HepG2 (cell line): ENCODE data around the gene CYBC1. TPM values are rescaled to one million over a fixed set of nuclear protein-coding genes. Genes with fewer than 3 reads are reported as not detected.

Experiments used
- BRF2 ChIP-seq: sonication (generic); formaldehyde crosslinking; IDR thresholded peaks from 2 replicates; pipeline ENCODE4 v1.8.1; 2022; ENCODE audit warnings: mild to moderate bottlenecking, missing genetic modification reagents
- E2F5 ChIP-seq: sonication (generic); formaldehyde crosslinking; conservative IDR thresholded peaks from 2 replicates; pipeline ENCODE4 v1.4.0; 2020; ENCODE audit warnings: missing genetic modification reagents
- ISX ChIP-seq: sonication (generic); formaldehyde crosslinking; conservative IDR thresholded peaks from 2 replicates; pipeline ENCODE4 v1.5.0; 2020; ENCODE audit warnings: missing genetic modification reagents
- KLF11 ChIP-seq: IDR thresholded peaks from 2 replicates; pipeline ENCODE4 v1.6.1; 2016; ENCODE audit warnings: missing compliant biosample characterization
- MAFF ChIP-seq: IDR thresholded peaks from 2 replicates; pipeline ENCODE4 v1.6.1; 2011; ENCODE audit warnings: low read depth, low read length, improper control_type of control experiment
- MTF1 ChIP-seq: sonication (generic); formaldehyde crosslinking; IDR thresholded peaks from 2 replicates; pipeline ENCODE4 v1.5.0; 2020; ENCODE audit warnings: missing genetic modification reagents
- NFE2L2 ChIP-seq: fragments of 150-350 bp; IDR thresholded peaks from 2 replicates; pipeline ENCODE4 v1.6.1; 2014; ENCODE audit warnings: low read length
- PITX1 ChIP-seq: sonication (generic); formaldehyde crosslinking; IDR thresholded peaks from 2 replicates; pipeline ENCODE4 v1.5.1; 2020; ENCODE audit warnings: mild to moderate bottlenecking, missing genetic modification reagents
- RFX5 ChIP-seq: IDR thresholded peaks from 2 replicates; pipeline ENCODE4 v1.6.1; 2011; ENCODE audit warnings: low read depth, low read length, improper control_type of control experiment
- SYNCRIP ChIP-seq: fragments of 200-400 bp; formaldehyde crosslinking; IDR thresholded peaks from 2 replicates; pipeline ENCODE4 v1.6.1; 2018; ENCODE audit warnings: mild to moderate bottlenecking, low read depth, low read length; ENCODE audit not compliant: insufficient read depth
- XBP1 ChIP-seq: sonication (generic); formaldehyde crosslinking; IDR thresholded peaks from 2 replicates; pipeline ENCODE4 v1.5.0; 2020; ENCODE audit warnings: missing genetic modification reagents
- ZHX2 ChIP-seq, 2 experiments: sonication (generic) in 1 of 2; formaldehyde crosslinking in 1 of 2; IDR thresholded peaks; 2 replicates each; pipeline versions ENCODE4 v1.6.1 to v1.9.0; 2014 to 2022; ENCODE audit warnings: antibody characterized with exemption in 1 of 2, borderline replicate concordance in 1 of 2, inconsistent platforms in 1 of 2, low read depth in 1 of 2, missing genetic modification reagents in 1 of 2
- ZNF101 ChIP-seq: sonication (generic); formaldehyde crosslinking; IDR thresholded peaks from 2 replicates; pipeline ENCODE4 v1.4.0; 2020; ENCODE audit warnings: mild to moderate bottlenecking, low read depth, missing genetic modification reagents, borderline replicate concordance
- ZNF136 ChIP-seq: sonication (generic); formaldehyde crosslinking; IDR thresholded peaks from 2 replicates; pipeline ENCODE4 v1.8.1; 2022; ENCODE audit warnings: low read depth, mild to moderate bottlenecking, moderate library complexity, missing genetic modification reagents
- ZNF282 ChIP-seq: fragments of 450-650 bp; IDR thresholded peaks from 2 replicates; pipeline ENCODE4 v1.6.1; 2018; ENCODE audit not compliant: partially characterized antibody
- ZNF337 ChIP-seq: sonication (generic); formaldehyde crosslinking; IDR thresholded peaks from 2 replicates; pipeline ENCODE4 v1.5.1; 2020; ENCODE audit warnings: missing genetic modification reagents, low read depth, mild to moderate bottlenecking, borderline replicate concordance
- ZNF33B ChIP-seq: sonication (generic); formaldehyde crosslinking; IDR thresholded peaks from 2 replicates; pipeline ENCODE4 v1.5.1; 2020; ENCODE audit warnings: mild to moderate bottlenecking, missing genetic modification reagents
- ZNF430 ChIP-seq: sonication (generic); formaldehyde crosslinking; IDR thresholded peaks from 2 replicates; pipeline ENCODE4 v1.9.0; 2021; ENCODE audit warnings: mild to moderate bottlenecking, missing genetic modification reagents
- ZNF549 ChIP-seq: sonication (generic); formaldehyde crosslinking; IDR thresholded peaks from 2 replicates; pipeline ENCODE4 v1.5.0; 2020; ENCODE audit warnings: missing genetic modification reagents
- ZNF678 ChIP-seq: sonication (generic); formaldehyde crosslinking; IDR thresholded peaks from 2 replicates; pipeline ENCODE4 v1.4.0; 2020; ENCODE audit warnings: mild to moderate bottlenecking, missing genetic modification reagents
- polyA plus RNA-seq, 8 experiments: library from polyadenylated mRNA; depleted of rRNA in 3 of 8; stranded (reverse) in 7 of 8; unstranded in 1 of 8; fragments of >200 nt; fragmentation: Illumina TruSeq in 4 of 8; extraction: Trizol in 4 of 8; gene quantifications; 2 replicates each; pipeline versions ENCODE4 v1.2.1 to v1.2.3, GENCODE V29; 2011 to 2016; ENCODE audit warnings: low read depth in 4 of 8, missing spikeins in 1 of 8, mixed read lengths in 1 of 8; ENCODE audit not compliant: insufficient read depth in 1 of 8
- total RNA-seq, 5 experiments: library from RNA; depleted of rRNA; stranded (reverse); fragments of >200 nt; fragmentation: Illumina TruSeq; extraction: Trizol; gene quantifications; 2 replicates each; pipeline ENCODE4 v1.2.3, GENCODE V29; 2016; ENCODE audit warnings: low read depth in 1 of 5
- TF ChIP-seq, protein P1 (sequence below): sonication (generic); formaldehyde crosslinking; conservative IDR thresholded peaks from 2 replicates; pipeline ENCODE4 v1.4.0; 2020; ENCODE audit warnings: missing genetic modification reagents

The CYBC1 gene
- total and polyA plus RNA-seq, 2 of the 13 experiments (the other 11 are each of a cell fraction or from before 2014, with no cell fraction given) = 43.4 to 44.1 TPM

DNA sequence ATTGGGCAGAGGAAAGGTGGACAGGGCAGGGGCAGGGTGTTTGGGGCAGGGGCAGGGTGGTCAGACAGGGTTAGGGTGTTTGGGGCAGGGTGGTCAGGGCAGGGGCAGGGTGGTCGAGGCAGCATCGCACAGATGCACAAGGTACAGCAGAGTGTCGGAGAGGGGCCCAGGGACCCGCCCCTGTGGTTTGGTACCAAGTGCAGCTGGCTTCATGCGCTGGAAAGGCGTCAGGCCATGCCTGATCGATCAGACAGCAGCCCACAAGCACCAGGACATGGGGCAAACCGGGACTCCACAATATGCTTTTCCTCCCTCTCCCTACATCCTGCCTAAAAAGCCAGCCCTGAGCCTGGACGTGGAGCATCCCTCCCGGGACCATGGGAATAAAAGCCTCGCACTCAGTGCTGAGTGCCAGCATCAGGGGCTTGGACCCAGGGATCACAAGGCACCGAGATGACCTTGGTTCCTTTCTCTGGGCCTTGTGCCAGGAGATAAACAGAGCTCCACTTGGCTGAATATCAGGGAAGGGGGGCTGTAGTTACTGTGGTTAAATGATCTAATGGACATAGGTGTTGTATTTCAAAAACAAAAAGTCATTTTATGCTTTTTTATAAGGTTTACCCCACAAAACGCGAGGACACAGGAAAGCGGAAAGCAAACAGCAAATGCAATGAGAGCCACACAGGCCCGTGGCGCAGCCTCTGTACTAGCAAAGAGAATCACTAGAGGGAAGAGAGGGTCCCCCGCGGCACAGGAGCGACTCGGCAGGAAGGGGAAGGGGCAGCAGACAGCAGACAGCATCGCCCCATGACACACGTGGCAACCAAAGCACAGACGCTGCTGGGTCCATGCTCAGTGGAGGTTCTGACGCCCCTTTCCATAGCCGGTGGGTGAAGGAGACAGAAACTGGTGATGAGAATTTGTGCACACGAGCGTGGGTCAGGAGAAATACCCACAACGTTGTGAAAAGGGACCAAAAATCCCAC is 37.7 kb downstream of the CYBC1 start (continued):
- no peak for TF ChIP-seq ZNF101 (CRISPR knock-in tag)
- no peak for TF ChIP-seq BRF2 (CRISPR knock-in tag)
- no peak for TF ChIP-seq KLF11 (CRISPR knock-in tag)
- no peak for TF ChIP-seq ZNF282
- TF ChIP-seq, protein P1, sequence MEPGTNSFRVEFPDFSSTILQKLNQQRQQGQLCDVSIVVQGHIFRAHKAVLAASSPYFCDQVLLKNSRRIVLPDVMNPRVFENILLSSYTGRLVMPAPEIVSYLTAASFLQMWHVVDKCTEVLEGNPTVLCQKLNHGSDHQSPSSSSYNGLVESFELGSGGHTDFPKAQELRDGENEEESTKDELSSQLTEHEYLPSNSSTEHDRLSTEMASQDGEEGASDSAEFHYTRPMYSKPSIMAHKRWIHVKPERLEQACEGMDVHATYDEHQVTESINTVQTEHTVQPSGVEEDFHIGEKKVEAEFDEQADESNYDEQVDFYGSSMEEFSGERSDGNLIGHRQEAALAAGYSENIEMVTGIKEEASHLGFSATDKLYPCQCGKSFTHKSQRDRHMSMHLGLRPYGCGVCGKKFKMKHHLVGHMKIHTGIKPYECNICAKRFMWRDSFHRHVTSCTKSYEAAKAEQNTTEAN (CRISPR knock-in tag) = no peak
- no peak for TF ChIP-seq ZNF430 (CRISPR knock-in tag)
- TF ChIP-seq NFE2L2 = no peak
- no peak for TF ChIP-seq XBP1 (CRISPR knock-in tag)
- TF ChIP-seq ZNF549 = no peak
- no peak for TF ChIP-seq E2F5 (CRISPR knock-in tag)
- TF ChIP-seq MTF1 (CRISPR knock-in tag) = no peak
- no peak for TF ChIP-seq ZNF678
- no peak for TF ChIP-seq ZNF136 (CRISPR knock-in tag)
- 0 out of 2 replicates have a peak, but pooled peaks have one; percentile 17 for TF ChIP-seq ZHX2 (IDR thresholded peaks at IDR 0.05; ENCODE audit: low read depth)
- no peak for TF ChIP-seq ZHX2 (CRISPR knock-in tag; IDR thresholded peaks at IDR 0.05; ENCODE audit: borderline replicate concordance)
- TF ChIP-seq MAFF = no peak
- no peak for TF ChIP-seq SYNCRIP
- no peak for TF ChIP-seq ISX (CRISPR knock-in tag)
- TF ChIP-seq PITX1 (CRISPR knock-in tag) = peak; percentile 58
- no peak for TF ChIP-seq RFX5
- no peak for TF ChIP-seq ZNF337
- no peak for TF ChIP-seq ZNF33B (CRISPR knock-in tag)
